ENCODE data around the gene GINS1.

GRCh38 chr20:25459111-25459830, 51.8 kb downstream of the GINS1 start:
- TF ChIP-seq TAF1 (IDR thresholded peaks at IDR 0.05; ENCODE audit: borderline replicate concordance, low read depth, low read length): no peak
- no peak for TF ChIP-seq POLR2A (IDR thresholded peaks at IDR 0.05; ENCODE audit: low read depth, low read length)

Data from GM12892 (cell line).